CD4-positive, alpha-beta T cell treated with Interferon gamma for 1 hour (primary cell): ENCODE measurements around the gene OSBP.
"Not testable (repeated sequence)": the region's sequence is repeated elsewhere in the genome, so short reads cannot be mapped to it uniquely, and the experiment has no call there.

Experiments used
- DNase-seq: peaks from one replicate; pipeline ENCODE4 v3.0.0-alpha.2; 2020

The OSBP gene

DNA sequence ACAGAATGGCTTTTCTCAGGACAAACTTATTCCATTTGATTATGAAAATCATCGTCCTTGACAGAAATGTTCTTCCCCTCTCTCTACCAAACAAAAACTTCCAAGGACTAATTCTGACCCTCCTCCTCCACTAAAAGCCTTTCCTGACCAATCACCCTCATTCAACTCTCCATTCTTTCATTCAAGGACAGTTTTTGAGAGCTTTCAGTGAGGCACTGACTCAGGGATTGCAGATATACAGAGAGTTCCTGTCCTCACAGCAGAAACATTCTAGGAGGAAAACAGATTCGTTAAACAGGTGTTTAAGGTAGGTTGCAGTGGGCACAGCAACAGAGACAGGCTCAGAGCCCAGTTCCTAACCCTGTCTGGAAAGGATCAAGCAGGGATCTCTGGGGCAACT is 62.7 kb downstream of the OSBP start:
- no peak for DNase-seq

DNA sequence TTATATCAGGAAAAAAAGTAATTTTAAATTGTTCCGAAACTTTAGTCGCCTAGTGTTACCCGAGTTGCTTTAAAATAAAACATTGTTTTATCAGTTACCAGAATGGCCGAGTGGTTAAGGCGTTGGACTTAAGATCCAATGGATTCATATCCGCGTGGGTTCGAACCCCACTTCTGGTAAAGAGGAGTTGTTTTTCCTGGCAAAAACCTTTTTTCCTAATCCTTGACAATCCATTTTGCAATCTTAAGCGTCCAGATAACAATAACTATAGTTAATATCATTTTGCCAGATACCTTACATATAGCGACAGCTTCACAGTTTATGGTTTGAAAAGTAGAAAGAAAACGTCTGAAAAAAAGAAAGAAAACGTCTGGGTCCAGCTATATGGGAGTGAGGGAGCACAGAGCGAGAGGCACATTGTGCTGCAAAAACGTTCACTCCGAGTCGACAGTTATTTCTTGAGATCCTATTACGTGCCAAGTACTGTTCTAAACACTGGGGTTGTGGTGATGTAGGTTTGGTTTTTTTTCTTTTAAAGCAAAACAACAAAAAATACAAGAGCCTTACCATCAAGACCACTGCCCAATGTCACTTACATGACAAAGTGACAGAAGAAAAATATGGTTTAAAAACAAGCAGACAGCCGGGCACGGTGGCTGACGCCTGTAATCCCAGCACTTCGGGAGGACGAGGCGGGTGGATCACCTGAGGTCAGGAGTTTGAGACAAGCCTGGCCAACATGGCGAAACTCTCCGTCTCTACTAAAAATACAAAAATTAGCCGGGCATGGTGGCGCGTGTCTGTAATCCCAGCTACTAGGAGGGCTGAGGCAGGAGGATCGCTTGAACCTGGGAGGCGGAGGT is 63.7 kb downstream of the OSBP start:
- no peak for DNase-seq

DNA sequence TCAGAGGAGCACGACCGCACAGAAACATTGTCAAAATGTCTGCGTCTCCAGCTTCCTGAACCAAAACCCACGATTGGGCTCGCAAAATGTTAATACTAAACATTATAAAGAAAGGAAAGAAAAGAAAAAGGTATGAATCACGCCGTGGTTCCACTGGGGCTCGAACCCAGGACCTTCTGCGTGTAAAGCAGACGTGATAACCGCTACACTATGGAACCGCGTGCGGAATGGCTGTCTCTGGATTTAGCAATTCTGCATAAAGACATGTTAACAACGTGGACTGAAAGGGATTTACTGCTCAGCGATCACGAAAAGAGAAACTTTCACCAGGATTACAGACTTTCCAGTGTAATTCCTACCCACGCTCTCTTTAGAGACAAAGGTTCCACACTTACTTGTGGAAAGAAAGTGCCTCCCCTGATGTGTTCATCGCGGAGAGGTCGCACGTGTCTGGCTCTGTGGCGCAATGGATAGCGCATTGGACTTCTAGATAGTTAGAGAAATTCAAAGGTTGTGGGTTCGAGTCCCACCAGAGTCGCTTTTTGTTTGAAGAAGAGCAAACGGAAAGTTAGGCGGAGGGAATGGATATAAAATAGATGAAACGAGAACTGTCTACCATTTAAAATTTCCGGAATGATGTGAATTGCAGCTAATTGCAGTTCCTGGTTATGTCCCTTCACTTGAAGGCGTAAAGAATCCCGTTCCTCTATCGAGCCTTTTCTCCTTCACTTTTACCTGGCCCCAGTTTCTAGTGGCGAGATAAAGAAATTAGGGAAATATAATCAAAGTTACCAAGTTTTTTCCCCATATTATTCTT is 64.5 kb downstream of the OSBP start:
- peak; percentile 77 for DNase-seq

DNA sequence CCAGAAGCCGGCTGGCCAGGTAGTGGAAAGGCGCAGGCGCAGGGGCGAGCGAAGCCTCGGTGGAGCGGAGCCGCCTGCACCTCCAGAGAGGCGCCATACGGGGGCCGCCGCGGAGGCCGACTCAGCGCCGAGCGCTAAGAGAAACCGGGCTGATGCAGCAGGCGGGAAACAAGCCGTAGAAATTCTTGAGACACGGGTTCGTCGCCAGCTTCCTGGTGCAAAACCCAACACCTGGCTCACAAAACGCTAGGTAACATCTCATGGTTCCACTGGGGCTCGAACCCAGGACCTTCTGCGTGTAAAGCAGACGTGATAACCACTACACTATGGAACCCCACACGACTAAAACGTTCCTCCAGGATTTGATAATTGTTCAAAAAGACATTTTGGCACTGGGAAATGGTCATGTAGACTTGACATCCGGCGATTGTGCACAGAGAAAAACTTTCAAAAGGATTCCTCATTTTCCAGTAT is 65.2 kb downstream of the OSBP start:
- peak; percentile 86 for DNase-seq

DNA sequence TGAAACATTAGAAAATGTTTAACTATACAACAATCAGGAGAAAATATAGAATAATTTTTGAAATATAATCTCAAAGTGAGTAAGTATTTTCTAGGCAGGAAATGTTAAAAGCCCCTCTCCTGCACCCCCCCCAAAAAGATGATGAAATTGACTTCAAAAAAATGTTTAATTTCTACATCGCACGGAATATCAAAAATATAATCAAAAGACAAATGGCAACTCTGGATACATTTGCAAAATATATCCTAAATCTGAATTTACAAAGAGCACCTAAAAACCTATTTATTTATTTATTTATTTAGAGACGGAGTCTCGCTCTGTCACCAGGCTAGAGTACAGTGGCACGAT is 67.3 kb downstream of the OSBP start:
- no peak for DNase-seq

DNA sequence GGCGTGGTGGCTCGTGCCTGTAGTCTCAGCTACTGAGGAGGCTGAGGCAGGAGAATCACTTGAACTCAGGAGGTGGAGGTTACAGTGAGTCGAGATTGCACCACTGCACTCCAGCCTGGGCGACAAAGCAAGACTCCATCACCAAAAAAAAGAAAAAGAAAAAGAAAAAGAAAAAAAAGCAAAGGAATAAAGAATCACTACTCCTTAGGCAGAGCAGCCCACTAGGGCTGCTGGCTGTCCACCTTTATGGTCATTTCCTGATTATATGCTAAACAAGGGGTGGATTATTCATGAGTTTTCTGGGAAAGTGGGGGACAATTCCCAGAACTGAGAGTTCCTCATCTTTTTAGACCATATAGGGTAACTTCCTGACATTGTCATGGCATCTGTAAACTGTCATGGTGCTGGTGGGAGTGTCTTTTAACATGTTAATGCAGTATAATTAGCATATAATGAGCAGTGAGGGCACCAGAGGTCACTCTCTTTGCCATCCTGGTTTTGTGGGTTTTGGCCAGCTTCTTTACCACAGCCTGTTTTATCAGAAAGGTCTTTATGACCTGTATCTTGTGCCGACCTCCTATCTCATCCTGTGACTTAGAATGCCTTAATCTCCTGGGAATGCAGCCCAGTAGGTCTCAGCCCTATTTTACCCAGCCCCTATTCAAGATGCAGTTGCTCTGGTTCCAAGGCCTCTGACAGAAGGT is 67.8 kb downstream of the OSBP start:
- DNase-seq = not testable (repeated sequence)

DNA sequence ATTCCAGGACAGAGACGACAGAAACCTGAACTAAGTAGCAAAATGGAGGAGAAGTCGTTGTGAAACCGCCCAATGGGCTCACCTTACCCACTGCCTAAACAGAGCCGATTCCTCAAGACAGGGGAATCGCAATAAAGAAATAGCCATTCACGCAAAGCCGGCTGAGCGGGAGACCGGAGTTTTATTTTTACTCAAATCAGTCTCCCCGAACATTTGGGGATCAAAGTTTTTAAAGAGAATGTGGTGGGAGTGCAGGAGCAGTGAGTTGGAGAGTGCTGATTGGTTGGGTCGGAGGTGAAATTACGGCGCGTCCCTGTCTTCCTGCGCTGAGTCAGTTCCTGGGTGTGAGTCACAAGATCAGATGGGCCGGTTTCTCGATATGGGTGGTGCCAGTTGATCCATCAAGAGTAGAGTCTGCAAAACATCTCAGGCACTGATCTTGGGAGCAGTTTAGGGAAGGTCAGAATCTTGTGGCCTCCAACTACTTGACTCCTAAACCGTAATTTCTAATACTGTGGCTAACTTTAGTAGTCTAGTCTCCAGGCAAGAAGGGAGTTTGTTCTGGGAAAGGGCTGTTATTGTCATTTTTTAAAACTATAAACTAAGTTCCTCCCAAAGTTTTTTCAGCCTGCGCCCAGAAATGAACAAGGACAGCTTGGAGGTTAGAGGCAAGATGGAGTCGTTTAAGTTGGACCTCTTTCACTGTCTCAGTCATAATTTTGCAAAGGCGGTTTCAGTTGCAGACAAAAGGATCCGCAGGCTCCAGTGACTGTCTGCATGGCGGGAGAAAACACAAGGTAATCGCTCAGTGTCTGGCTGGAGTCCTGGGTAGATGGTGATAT is 70.2 kb downstream of the OSBP start:
- DNase-seq = no peak

DNA sequence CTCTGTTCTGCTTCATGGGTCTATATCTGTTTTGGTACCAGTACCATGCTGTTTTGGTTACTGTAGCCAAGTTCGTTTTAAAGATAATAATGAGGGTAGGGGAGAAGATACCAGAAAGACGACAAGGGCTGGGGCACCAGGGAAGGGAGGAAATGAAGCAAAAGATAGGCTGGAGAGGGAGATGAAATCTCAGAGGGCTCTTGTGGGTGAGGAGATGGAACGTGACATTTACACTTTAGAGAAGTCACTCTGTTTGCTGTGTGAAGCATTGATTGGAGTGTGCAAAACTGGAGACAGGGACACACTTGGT is 70.8 kb downstream of the OSBP start:
- no peak for DNase-seq

DNA sequence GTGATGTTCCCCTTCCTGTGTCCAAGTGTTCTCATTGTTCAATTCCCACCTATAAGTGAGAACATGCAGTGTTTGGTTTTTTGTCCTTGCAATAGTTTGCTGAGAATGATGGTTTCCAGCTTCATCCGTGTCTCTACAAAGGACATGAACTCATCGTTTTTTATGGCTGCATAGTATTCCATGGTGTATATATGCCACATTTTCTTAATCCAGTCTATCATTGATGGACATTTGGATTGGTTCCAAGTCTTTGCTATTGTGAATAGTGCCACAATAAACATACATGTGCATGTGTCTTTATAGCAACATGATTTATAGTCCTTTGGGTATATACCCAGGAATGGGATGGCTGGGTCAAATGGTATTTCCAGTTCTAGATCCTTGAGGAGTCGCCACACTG is 71.9 kb downstream of the OSBP start:
- DNase-seq = not testable (repeated sequence)

DNA sequence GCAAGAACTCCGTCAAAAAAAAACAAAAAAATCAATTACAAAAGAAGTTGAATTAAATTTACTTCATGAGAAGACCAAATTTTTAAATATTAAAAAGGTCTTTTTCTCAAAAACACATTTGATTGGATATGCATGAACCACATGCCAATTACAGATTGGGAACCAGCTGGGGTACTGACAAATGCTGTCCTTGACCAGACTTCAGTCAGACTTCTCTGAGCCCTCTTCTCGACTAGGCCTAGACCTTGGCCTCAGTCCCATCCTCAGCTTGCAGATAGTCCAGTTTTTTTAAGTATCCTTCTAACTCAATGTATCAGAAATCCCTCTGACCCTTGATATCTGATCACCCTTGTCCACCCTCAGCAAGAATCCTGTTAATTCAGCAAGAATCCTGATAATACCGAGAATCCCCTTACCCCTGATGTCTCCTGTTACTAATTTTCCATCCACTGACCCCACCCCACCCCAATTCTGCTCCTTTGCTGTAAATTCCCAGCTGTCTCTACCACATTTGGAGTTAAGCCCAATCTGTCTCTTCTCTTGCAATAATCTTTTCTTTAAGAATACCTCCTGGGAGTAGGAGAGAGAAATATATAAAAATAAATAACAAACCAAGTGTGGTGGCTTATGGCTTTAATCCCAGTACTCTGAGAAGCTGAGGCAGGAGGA is 73.3 kb downstream of the OSBP start:
- no peak for DNase-seq

DNA sequence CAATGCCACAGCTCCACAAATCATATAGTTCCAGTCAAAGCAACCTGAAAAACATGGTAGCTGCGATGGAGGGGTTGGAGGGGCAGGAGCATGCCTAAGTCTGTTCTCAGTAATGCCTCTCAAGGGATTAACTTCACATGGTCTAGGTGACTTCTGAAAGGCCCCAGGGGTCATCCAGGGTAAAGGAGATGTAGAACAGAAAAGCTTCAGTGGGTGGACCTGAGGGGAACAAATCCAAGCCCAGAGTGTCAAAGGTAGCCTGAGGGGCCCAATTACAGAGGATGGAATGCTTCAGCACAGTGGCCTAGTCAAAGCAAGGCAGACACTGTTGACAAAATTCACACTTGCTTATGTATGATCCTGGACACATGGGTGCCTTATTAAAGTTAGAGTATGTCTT is 80.9 kb downstream of the OSBP start:
- no peak for DNase-seq

DNA sequence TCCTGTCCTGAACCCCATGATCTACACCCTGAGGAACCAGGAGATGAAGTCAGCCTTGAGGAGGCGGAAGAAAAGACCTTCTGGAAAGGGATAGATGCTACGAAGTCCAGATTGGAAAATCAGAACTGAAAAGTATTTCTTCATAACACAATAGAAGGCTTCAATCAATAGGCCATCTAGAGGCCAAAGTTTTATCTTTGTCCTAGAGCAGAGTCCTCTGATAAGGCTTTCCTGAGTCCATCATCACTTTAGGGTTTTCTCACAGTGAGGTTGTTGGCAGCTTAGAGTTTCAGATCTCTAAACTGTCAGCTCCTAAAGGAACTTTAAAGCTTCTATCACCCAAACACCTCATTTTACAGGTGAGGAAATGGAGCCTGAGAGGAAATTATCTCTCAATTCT is 83.0 kb downstream of the OSBP start:
- DNase-seq = no peak

DNA sequence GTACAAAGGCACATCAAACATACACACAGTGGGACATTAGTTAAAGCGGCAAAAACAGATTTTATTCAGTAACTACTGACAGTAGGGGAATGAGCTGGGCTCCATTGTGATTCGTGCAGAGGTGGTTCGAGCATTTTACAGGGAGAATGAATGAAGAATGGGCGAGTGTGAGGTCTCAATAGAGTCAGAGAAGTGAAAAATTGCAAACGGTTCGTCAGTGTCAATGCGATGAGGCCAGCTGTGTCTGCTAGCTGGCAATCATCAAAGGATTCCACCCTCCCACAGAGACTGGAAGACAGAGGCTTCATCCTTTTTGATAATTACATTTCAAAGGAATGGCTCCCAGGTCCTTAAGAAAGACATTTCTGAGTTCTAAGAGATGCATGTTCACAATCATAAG is 86.9 kb downstream of the OSBP start:
- no peak for DNase-seq
